GM03348 (cell line): Measurements from ENCODE around the gene RHBDD1.

Source experiments
- DNase-seq: peaks from one replicate; pipeline ENCODE4 v3.0.0; 2012; ENCODE audit warnings: low spot score

Gene RHBDD1

GRCh38 chr2:226835796-226836547, at the start of gene RHBDD1:
Gene RHBDD1 (plus strand): TSS chr2:226836054. CDS start chr2:226864694, 28,640 bp downstream.
- DNase-seq = peak; percentile 99

GRCh38 chr2:226788064-226788463, 47.8 kb upstream of the RHBDD1 start:
- peak; percentile 29 for DNase-seq

GRCh38 chr2:226788881-226789490, 46.9 kb upstream of the RHBDD1 start:
- DNase-seq = no peak

GRCh38 chr2:226790011-226790410, 45.8 kb upstream of the RHBDD1 start:
- DNase-seq = no peak

GRCh38 chr2:226790431-226790830, 45.4 kb upstream of the RHBDD1 start:
- no peak for DNase-seq

- DNase-seq = peak; percentile 69
Measured at GRCh38 chr2:226791056-226791486, 44.8 kb upstream of the RHBDD1 start.

GRCh38 chr2:226791487-226792081, 44.3 kb upstream of the RHBDD1 start:
- DNase-seq = peak; percentile 99

GRCh38 chr2:226792155-226792881, 43.5 kb upstream of the RHBDD1 start:
- no peak for DNase-seq

- DNase-seq = peak; percentile 14
Measured at GRCh38 chr2:226793646-226794045, 42.2 kb upstream of the RHBDD1 start.

- DNase-seq = no peak
Measured at GRCh38 chr2:226794196-226794661, 41.6 kb upstream of the RHBDD1 start.

- peak; percentile 25 for DNase-seq
Measured at GRCh38 chr2:226794751-226795171, 41.1 kb upstream of the RHBDD1 start.

GRCh38 chr2:226795281-226796011, 40.4 kb upstream of the RHBDD1 start:
- DNase-seq = peak; percentile 48

- peak; percentile 19 for DNase-seq
Measured at GRCh38 chr2:226796012-226796839, 39.6 kb upstream of the RHBDD1 start.

GRCh38 chr2:226796840-226797288, 39.0 kb upstream of the RHBDD1 start:
- peak; percentile 80 for DNase-seq

GRCh38 chr2:226797289-226797988, 38.4 kb upstream of the RHBDD1 start:
- peak; percentile 77 for DNase-seq

GRCh38 chr2:226797989-226798421, 37.8 kb upstream of the RHBDD1 start:
- no peak for DNase-seq

GRCh38 chr2:226798422-226799210, 37.2 kb upstream of the RHBDD1 start:
- DNase-seq = peak; percentile 59

GRCh38 chr2:226799211-226799975, 36.5 kb upstream of the RHBDD1 start, which contains the start of gene IRS1:
Gene IRS1 (minus strand): TSS chr2:226799820. CDS start chr2:226798738, 1,082 bp downstream.
- peak; percentile 90 for DNase-seq
